H54 (cell line): ENCODE data around the gene MAL.
"Not testable (repeated sequence)": the region's sequence is repeated elsewhere in the genome, so short reads cannot be mapped to it uniquely, and the experiment has no call there.

Experiments used
- DNase-seq: peaks from one replicate; pipeline ENCODE4 v3.0.0; 2011; ENCODE audit warnings: low spot score, mixed read lengths; ENCODE audit not compliant: insufficient read length
- FAIRE-seq: peaks from 3 replicates; lab custom pipeline; 2011; peaks lifted over from hg19 to GRCh38; lab: Jason Lieb, UNC
- POLR2A ChIP-seq: IDR thresholded peaks from 2 replicates; pipeline ENCODE4 v1.6.1; 2011; ENCODE audit warnings: low read depth, mild to moderate bottlenecking, low read length

The MAL gene

DNA sequence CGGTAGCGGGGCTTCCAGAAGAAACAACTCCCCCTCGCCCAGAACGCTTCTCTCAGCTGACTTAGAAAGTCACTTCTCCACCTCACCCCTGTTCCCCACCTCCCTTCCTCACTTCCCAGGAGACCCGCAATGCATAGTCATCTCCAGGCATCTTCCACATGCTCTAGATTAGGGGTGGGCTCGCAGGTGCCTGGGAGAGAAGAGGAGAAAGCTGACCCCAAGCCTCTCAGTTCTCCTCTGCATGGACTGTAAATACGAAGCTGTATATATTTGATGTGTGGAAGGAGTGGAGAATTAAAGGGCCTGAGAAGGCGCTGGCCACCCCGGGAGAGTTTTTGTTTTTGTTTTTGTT, 1.8 kb downstream of the MAL start:
- no peak for TF ChIP-seq POLR2A
- FAIRE-seq (no peak), DNase-seq (no peak)

DNA sequence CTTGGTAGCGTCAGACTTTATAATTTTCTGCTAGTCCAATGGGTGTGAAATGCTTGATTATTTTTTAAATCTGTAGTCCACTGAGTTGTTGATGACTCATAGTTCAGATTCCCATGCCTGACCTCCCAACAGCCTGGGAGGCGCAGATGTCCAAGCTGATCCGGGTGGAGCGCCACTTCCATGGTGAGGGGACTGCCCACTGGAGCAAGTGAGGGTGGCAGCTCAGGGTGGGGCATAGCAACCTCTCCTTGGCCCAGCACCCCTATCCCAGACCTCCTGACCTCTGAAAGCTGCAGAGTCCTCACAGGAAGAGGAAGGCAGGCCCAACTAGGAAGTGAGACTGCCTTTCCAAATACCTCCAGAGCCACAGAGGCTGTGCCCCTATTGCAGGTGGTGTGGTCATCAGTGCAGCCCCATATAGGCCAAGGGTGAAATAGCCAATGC, 4.4 kb downstream of the MAL start:
- no peak for TF ChIP-seq POLR2A
- no peak for FAIRE-seq
- DNase-seq = peak; percentile 41

DNA sequence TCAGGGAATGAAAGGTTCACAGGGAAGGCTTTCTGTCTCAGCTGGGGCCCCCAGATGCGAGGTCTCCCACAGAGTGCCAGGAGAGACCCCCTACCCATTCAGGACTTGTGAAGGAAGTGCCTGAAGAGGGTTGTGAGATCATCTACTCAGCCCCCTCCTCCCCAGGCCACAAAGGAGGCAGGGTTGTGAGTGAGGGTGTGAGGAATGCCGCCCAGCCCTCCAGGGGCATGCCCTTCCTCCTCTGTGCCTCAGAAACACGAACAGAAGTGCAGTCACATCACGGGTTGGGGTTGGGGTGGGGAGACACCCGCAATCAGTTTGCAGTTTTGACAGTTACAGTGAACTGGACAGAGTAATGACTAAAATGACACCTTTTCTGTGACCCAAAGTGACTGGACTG, 5.0 kb downstream of the MAL start:
- FAIRE-seq = no peak
- DNase-seq = no peak
- no peak for TF ChIP-seq POLR2A

DNA sequence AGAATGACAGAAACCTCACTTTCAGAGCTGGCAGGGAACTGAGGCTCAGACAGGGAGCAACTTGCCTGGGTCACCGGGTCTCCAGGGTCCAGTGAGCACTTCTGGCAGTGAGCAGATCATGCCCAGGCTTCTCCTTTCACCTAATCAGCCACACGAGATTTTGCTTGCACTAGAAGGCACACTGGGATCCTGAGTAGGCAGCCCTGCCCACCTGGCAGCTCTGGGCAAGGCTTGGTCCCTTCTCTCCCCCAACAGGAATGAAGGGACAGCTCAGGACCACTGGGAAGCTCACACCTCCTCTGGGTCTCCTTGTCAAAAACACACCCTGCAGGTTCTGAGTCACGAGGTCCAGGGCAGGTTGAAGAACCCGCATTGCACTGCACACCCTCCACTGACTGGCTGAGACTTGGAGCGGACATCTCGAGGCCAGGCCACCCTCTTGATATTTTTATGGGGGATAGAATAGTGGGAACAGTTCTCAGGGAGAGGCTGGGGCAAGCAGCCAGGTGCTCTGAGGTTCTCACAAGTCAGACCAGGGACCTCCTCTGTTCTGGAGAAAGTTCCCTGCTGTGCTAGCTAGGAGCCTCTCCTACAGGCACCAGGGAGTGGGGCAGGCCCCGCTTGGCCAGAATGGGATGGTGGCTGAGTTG, 5.7 kb downstream of the MAL start:
- TF ChIP-seq POLR2A = no peak
- FAIRE-seq (no peak), DNase-seq (no peak)

DNA sequence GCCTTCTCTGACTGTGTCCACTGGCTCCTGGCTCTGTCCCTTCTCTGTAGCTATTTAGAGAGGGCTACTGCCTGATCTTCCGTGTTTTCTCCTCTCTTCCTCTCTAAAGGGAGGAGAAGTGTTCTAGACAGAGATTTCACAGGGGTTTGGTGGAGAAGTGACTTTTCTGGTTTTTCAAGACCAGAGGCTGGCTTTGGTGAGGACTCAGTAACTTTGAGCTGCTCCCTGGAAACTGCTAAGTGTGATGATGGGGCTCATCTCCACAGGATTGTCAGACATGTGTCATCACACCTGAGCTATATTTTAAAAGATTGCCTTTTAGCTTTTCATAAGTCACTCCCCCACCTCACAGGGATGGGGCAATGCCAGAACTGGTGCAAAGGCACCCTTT, 6.2 kb downstream of the MAL start:
- DNase-seq = no peak
- TF ChIP-seq POLR2A = no peak
- no peak for FAIRE-seq

DNA sequence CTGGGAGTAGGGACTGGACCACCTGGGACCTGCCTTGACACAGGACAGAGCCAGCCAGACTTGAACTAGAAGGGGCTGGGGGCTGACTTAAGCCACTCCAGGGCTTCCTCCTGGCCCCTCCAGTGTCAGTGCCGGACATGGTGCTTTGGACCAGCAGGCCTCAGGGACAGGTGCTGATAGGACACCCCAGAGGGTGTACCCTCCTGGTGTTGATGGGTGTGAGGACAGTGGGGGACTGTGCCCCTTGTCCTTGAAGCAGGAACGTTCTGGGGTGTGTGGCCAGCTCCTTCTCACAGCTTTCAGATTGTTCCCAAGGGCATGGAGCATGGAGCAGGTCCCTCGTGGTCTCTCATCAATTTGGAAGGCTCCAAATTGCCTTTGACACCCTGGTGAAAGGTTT, 6.8 kb downstream of the MAL start:
- DNase-seq (no peak), FAIRE-seq (no peak)
- no peak for TF ChIP-seq POLR2A

DNA sequence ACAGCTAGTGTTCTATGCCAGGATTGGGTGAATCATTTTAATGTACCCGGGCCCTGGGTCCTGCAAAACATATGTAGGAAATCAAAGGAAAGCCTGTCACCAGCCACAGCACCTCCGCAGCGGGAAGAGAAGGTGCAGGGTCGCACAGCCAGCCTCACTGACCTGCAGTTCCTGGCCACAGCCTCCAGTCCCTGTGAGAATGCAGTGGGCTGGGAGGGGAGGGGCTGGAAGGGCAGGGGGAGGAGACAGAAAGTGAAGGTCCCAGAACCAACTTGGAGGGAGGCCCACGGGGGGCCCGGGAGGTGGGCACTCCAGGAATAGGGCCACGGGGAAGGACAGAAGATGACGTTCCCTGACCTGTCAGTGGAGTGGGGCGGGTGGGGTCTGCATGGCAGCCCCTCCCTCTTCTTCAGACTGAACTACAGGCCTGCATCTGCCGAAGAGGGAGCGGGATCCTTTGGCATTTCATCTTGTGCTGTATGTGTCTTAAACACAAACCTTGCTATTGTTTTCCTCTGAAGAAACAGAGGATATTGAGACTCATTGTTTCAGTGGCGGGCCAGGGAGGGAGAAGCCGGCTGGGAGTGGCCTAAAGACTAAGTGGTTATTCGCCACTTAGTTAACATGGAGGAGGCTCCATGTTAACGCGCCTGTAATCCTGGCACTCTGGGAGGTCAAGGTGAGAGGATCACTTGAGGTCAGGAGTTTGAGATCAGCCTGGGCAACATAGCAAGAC, 7.5 kb downstream of the MAL start:
- no peak for DNase-seq
- FAIRE-seq = no peak
- no peak for TF ChIP-seq POLR2A

DNA sequence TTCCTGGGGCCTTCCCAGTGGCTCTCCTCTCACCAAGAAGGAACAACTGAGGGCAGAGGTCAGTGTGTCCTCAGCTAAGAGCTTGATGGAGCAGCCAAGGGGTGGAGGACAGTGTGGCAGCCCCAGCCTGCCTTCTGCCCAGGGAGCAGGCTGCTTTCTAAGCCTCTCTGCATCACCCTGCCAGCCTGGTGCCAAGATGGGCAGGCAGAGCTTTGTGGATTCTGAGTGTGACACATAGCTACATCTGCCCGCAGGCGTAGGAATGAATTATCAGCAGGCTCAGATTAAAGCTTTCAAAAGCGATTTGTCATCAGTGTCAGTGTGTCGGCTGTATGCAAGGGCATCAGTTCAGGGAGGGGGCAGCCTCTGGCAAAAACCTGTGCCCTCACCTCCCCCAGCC, 8.7 kb downstream of the MAL start:
- DNase-seq (peak; percentile 71), FAIRE-seq (no peak)
- no peak for TF ChIP-seq POLR2A

DNA sequence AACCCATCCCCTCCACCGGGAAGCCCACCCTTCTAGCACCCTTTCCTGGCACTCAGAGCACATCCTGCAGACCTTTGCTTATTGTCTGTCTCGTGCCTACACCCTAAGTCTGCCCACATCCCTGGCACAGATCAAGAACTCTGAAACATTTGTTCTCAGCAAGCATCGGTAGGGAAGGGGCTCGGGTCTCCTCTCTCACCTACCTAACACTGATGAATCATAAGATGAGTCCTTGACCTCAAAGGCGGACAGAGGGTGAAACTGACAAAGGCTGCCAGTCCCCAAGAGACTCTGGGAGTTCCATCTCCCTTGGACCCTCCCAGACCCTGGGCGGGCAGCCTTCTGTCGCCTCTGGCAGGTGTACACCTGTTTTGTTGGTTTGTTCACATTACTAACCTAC, 9.3 kb downstream of the MAL start:
- DNase-seq = no peak

DNA sequence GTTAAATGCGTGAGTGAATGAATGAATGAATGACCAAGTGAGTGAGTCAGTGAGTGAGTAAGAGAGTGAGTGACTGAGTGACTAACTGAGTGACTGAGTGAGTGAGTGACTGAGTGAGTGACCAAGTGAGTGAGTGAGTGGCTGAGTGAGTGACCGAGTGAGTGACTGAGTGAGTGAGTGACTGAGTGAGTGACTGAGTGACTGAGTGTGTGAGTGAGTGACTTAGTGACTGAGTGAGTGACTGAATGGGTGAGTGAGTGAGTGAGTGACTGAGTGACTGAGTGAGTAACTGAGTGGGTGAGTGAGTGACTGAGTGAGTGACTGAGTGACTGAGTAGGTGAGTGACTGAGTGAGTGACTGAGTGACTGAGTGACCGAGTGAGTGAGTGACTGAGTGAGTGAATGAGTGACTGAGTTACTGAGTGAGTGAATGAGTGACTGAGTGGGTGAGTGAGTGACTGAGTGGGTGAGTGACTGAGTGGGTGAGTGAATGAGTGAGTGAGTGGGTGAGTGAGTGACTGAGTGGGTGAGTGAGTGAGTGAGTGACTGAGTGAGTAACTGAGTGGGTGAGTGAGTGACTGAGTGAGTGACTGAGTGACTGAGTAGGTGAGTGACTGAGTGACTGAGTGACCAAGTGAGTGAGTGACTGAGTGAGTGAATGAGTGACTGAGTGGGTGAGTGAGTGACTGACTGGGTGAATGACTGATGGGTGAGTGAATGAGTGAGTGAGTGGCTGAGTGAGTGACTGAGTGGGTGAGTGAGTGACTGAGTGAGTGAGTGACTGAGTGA, 11.3 kb downstream of the MAL start:
- TF ChIP-seq POLR2A = no peak

More for the DNA sequence above, 9.3 kb downstream of the MAL start:
- FAIRE-seq = no peak
- TF ChIP-seq POLR2A = no peak

DNA sequence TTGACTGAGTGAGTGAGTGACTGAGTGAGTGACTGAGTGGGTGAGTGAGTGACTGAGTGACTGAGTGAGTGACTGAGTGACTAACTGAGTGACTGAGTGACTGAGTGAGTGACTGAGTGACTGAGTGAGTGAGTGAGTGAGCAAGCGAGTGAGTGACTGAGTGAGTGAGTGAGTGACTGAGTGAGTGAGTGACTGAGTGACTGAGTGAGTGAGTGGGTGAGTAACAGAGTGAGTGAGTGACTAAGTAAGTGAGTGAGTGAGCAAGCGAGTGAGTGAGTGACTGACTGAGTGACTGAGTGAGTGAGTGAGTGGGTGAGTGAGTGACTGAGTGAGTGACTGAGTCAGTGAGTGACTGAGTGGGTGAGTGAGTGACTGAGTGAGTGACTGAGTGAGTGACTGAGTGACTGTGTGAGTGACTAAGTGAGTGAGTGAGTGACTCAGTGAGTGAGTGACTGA, 11.9 kb downstream of the MAL start:
- DNase-seq (no peak), FAIRE-seq (no peak)
- TF ChIP-seq POLR2A = no peak

More for the DNA sequence above, 11.3 kb downstream of the MAL start:
- FAIRE-seq (no peak), DNase-seq (no peak)

DNA sequence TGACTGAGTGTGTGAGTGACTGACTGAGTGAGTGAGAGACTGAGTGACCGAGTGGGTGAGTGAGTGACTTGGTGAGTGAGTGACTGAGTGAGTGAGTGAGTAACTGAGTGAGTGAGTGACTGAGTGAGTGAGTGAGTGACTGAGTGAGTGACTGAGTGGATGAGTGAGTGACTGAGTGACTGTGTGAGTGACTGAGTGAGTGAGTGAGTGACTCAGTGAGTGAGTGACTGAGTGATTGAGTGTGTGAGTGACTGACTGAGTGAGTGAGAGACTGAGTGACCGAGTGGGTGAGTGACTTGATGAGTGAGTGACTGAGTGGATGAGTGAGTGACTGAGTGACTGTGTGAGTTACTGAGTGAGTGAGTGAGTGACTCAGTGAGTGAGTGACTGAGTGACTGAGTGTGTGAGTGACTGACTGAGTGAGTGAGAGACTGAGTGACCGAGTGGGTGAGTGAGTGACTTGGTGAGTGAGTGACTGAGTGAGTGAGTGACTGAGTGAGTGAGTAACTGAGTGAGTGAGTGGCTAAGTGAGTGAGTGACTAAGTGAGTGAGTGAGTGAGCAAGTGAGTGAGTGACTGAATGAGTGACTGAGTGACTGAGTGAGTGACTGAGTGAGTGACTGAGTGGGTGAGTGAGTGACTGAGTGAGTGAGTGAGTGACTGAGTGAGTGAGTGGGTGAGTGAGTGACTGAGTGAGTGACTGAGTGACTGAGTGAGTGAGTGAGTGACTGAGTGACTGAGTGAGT, 12.5 kb downstream of the MAL start:
- FAIRE-seq, DNase-seq: not testable (repeated sequence)

DNA sequence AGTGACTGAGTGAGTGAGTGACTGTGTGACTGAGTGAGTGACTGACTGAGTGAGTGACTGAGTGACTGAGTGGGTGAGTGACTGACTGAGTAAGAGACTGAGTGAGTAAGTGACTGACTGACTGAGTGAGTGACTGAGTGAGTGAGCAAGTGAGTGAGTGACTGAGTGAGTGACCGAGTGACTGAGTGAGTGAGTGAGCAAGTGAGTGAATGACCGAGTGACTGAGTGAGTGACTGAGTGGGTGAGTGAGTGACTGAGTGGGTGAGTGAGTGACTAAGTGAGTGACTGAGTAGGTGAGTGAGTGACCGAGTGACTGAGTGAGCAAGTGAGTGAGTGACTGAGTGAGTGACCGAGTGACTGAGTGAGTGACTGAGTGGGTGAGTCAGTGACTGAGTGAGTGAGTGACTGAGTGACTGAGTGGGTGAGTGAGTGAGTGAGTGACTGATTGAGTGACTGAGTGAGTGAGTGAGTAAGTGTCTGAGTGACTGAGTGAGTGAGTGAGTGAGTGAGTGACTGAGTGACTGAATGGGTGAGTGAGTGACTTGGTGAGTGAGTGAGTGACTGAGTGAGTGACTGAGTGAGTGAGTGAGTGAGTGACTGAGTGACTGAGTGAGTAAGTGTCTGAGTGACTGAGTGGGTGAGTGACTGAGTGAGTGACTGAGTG, 13.3 kb downstream of the MAL start:
- FAIRE-seq (no peak), DNase-seq (no peak)
- no peak for TF ChIP-seq POLR2A
